ENCODE measurements around the gene SUFU. TPM values are rescaled to one million over a fixed set of nuclear protein-coding genes. Genes with fewer than 3 reads are reported as not detected.
A peak's percentile ranks its signal among the peaks of the same experiment; 100 is the strongest.

Gene SUFU
- total and polyA plus RNA-seq, 2 experiments from 2014 or later, result 2.8 to 5.6 TPM

- Histone ChIP-seq H3K27ac (ENCODE audit: low read depth) (peak overlapping the region; percentile 68; the same call in 1 of the 2 replicates), H3K4me3 (peak overlapping the region; percentile 86), H3F3A (replicated peaks; ENCODE audit: low read depth) (peaks cover 22% of the 10 kb centered on the region), H3K4me1 (ENCODE audit: insufficient read depth) (peaks cover 4% of the 10 kb centered on the region), H3K27me3 (ENCODE audit: insufficient read depth) (0 out of 2 replicates have a peak, but pooled peaks cover 3% of the 10 kb centered on the region), H2AFZ (peak overlapping the region; percentile 9; the same call in 1 of the 2 replicates), H3K79me2 (replicated peaks; ENCODE audit: insufficient read depth) (peaks cover 14% of the 10 kb centered on the region), H3K9me2 (ENCODE audit: insufficient read depth) (no peaks in the 10 kb centered on the region), H3K4me2 (peak overlapping the region; percentile 86), H4K20me1 (replicated peaks; ENCODE audit: insufficient read depth) (no peaks in the 10 kb centered on the region; the same call in 1 of the 2 replicates), H3K36me3 (ENCODE audit: insufficient read depth) (no peaks in the 10 kb centered on the region)
- Mint-ChIP-seq H3K27ac (peak overlapping the region; percentile 88), H3K27me3 (ENCODE audit: insufficient read depth, low read depth, poor library complexity) (peaks cover 17% of the 10 kb centered on the region), H3K4me3 (peak overlapping the region; percentile 84), H3K4me1 (peaks cover 10% of the 10 kb centered on the region), H3K36me3 (ENCODE audit: low read depth) (no peaks in the 10 kb centered on the region; the same call in 2 of the 3 replicates), H3K9me3 (no peaks in the 10 kb centered on the region; the same call in 1 of the 3 replicates)
- TF ChIP-seq ETS1 (IDR thresholded peaks at IDR 0.05), result no peak
- TF ChIP-seq ZNF462 (CRISPR knock-in tag; IDR thresholded peaks at IDR 0.05), result no peak
- TF ChIP-seq JUNB (IDR thresholded peaks at IDR 0.05; ENCODE audit: unreplicated experiment), result no peak
- no peak for TF ChIP-seq STAT1 (IDR thresholded peaks at IDR 0.05; ENCODE audit: unreplicated experiment)
- TF ChIP-seq ZNF114 (CRISPR knock-in tag; IDR thresholded peaks at IDR 0.05), result no peak
- no peak for TF ChIP-seq CTCF (conservative IDR thresholded peaks at IDR 0.05; ENCODE audit: low read depth in 2 of 2)
- TF ChIP-seq ZNF331 (CRISPR knock-in tag; IDR thresholded peaks at IDR 0.05; ENCODE audit: low read depth), result no peak
- TF ChIP-seq REST (IDR thresholded peaks at IDR 0.05; ENCODE audit: unreplicated experiment), result no peak
- no peak for TF ChIP-seq NANOG (IDR thresholded peaks at IDR 0.05; ENCODE audit: borderline replicate concordance)
- TF ChIP-seq POLR2AphosphoS5 (IDR thresholded peaks at IDR 0.05; ENCODE audit: low read depth), result no peak
- ATAC-seq (no peak), DNase-seq (ENCODE audit: low spot score) (no peak)
Measured at GRCh38 chr10:102641402-102641801, 137.6 kb downstream of the SUFU start.
